GM12801 (cell line): ENCODE measurements around the gene RSAD1.

Source experiments
- TF ChIP-seq, protein P1 (sequence below): IDR thresholded peaks from one replicate; pipeline ENCODE4 v1.5.1; 2011; ENCODE audit warnings: control low read depth; ENCODE audit not compliant: insufficient read length; ENCODE audit errors: extremely low read depth

Gene RSAD1

GRCh38 chr17:50514936-50515702 is 36.5 kb downstream of the RSAD1 start:
- TF ChIP-seq, protein P1, sequence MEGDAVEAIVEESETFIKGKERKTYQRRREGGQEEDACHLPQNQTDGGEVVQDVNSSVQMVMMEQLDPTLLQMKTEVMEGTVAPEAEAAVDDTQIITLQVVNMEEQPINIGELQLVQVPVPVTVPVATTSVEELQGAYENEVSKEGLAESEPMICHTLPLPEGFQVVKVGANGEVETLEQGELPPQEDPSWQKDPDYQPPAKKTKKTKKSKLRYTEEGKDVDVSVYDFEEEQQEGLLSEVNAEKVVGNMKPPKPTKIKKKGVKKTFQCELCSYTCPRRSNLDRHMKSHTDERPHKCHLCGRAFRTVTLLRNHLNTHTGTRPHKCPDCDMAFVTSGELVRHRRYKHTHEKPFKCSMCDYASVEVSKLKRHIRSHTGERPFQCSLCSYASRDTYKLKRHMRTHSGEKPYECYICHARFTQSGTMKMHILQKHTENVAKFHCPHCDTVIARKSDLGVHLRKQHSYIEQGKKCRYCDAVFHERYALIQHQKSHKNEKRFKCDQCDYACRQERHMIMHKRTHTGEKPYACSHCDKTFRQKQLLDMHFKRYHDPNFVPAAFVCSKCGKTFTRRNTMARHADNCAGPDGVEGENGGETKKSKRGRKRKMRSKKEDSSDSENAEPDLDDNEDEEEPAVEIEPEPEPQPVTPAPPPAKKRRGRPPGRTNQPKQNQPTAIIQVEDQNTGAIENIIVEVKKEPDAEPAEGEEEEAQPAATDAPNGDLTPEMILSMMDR = no peak

DNA sequence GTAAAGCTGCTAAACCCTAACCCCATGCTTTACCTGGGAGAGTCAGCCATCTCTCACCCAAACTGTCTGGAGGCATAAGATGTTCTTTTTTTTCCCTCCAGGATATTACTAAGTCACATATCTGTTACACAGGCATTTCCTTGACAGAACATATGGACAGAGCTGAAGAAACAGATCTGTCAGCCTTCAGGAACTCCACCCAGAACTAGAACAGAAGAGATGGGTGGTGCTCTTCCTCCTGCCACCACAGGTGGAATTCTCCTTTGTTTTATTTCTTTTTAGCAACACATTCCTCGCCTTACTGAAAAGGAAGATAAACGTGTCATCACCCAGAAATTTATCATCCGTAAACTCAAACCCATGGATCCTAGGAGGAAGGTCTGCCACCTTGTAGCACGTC is 38.4 kb downstream of the RSAD1 start:
- TF ChIP-seq, protein P1 = no peak

DNA sequence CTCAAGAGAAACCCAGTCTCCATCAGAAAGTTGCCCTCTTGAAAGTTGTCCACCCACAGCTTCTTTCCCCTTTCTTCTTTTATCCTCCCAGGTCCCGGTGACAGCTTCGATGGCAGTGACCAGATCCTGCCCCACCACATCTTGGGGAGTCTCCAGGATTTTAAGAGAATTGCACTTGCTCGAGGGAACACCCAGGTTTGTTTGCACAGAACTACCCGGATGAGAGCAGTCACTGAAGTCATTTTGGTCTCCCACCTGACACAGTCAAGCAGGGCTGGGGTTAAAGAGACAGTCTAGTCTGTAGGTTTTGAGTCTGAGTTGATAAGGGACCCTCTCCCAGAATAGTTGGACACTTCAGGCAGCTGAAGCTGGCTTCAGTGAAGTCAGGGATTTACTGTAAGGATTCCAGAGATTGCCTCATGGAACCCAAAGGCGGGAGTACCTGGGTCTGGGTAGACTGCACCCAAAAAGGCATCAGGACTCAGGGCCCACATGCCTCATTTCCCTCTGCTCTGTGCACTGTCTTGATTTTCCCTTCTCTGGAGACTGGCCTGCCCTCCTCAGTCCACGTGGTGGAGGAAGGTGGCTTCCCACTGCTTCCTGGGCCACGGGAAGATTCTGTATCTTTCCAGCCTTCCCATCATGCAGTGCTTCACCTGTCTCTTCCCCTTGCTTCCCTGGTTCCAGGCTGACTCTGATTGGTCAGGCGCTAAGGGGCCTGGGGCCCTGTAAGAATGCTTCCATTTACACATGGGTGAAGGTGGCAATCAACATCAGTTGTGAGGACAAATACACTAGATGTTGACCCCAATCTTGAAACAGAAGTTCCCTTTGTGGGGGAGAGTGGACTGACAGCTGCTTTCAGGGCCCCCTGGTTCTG is 39.1 kb downstream of the RSAD1 start:
- TF ChIP-seq, protein P1 = no peak

GRCh38 chr17:50518384-50519023 is 39.8 kb downstream of the RSAD1 start:
- TF ChIP-seq, protein P1 = no peak

GRCh38 chr17:50519141-50519834 is 40.6 kb downstream of the RSAD1 start:
- TF ChIP-seq, protein P1 = no peak

DNA sequence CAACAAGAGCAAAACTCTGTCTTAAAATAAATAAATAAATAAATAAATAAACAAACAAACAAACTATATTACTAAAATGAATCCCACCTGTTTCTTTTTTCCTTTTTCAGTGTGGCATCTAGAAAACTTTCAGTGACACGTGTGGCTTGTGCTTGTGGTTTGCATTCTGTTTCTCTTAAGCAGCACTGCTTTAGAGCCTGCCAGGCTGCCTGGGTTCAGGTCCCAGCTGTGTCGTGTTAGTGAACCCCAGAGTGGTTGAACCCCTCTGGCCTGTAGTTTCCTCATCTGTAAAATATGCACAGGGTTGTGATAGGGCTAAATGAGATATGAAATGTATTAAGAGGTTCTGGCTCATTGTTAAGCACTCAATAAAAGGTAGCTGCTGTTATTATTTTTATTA is 41.8 kb downstream of the RSAD1 start:
- TF ChIP-seq, protein P1 = no peak

- TF ChIP-seq, protein P1 = no peak
Observed at GRCh38 chr17:50521514-50521913, 42.9 kb downstream of the RSAD1 start.
